Measurements from ENCODE around the gene GATAD1. TPM values are rescaled to one million over a fixed set of nuclear protein-coding genes. Genes with fewer than 3 reads are reported as not detected.
"Not testable (repeated sequence)": the region's sequence is repeated elsewhere in the genome, so short reads cannot be mapped to it uniquely, and the experiment has no call there.

GATAD1 gene
- total RNA-seq, 1 experiment from 2014 or later: 19.4 TPM

- BruUV-seq (replicated peaks); POLR2A ChIA-PET (ENCODE audit: low non-redundant PET); DNase-seq (ENCODE audit: low spot score); H3K27me3 ChIP-seq (replicated peaks; ENCODE audit: insufficient read depth, low read depth, low read length, poor library complexity); CTCF ChIA-PET; H3K9me3 ChIP-seq (ENCODE audit: low read depth, low read length, poor library complexity, severe bottlenecking); H3K4me1 ChIP-seq (ENCODE audit: insufficient read depth, low read length, poor library complexity, severe bottlenecking); intact Hi-C loops (cut with micrococcal nuclease; ENCODE audit: unreplicated experiment); H3K27ac ChIP-seq (ENCODE audit: low read depth, low read length, poor library complexity, severe bottlenecking); H3K4me3 ChIP-seq (ENCODE audit: low read depth, low read length, poor library complexity, severe bottlenecking): not testable (repeated sequence)
- H3K36me3 ChIP-seq (ENCODE audit: insufficient read depth, low read length, poor library complexity, severe bottlenecking): peaks cover 17% of the 10 kb centered on the region
Observed at GRCh38 chr7:92484226-92484625, 36.9 kb downstream of the GATAD1 start.

GRCh38 chr7:92485267-92485892 is 38.1 kb downstream of the GATAD1 start:
- H3K27me3 ChIP-seq (replicated peaks; ENCODE audit: insufficient read depth, low read depth, low read length, poor library complexity): no peaks in the 10 kb centered on the region
- no peak overlapping the region for H3K27ac ChIP-seq (ENCODE audit: low read depth, low read length, poor library complexity, severe bottlenecking)
- peaks cover 21% of the 10 kb centered on the region for H3K36me3 ChIP-seq (ENCODE audit: insufficient read depth, low read length, poor library complexity, severe bottlenecking)
- no peak overlapping the region for H3K4me3 ChIP-seq (ENCODE audit: low read depth, low read length, poor library complexity, severe bottlenecking)
- no peaks in the 10 kb centered on the region for H3K4me1 ChIP-seq (ENCODE audit: insufficient read depth, low read length, poor library complexity, severe bottlenecking)
- H3K9me3 ChIP-seq (ENCODE audit: low read depth, low read length, poor library complexity, severe bottlenecking): no peaks in the 10 kb centered on the region
- intact Hi-C loops (cut with micrococcal nuclease; ENCODE audit: unreplicated experiment): no loop called here
- CTCF ChIA-PET: no interaction called here
- POLR2A ChIA-PET (ENCODE audit: low non-redundant PET): no interaction called here
- no TSS peak for BruUV-seq (replicated peaks)
- no peak for TF ChIP-seq EZH2 (IDR thresholded peaks at IDR 0.05; ENCODE audit: borderline replicate concordance, low read depth, low read length, poor library complexity, severe bottlenecking)
- no peak for TF ChIP-seq CTCF (conservative IDR thresholded peaks at IDR 0.05; ENCODE audit: low read depth, low read length)
- DNase-seq (ENCODE audit: low spot score): no peak

- peaks cover 21% of the 10 kb centered on the region for H3K36me3 ChIP-seq (ENCODE audit: insufficient read depth, low read length, poor library complexity, severe bottlenecking)
- H3K27me3 ChIP-seq (replicated peaks; ENCODE audit: insufficient read depth, low read depth, low read length, poor library complexity): no peaks in the 10 kb centered on the region
- no peak overlapping the region for H3K4me3 ChIP-seq (ENCODE audit: low read depth, low read length, poor library complexity, severe bottlenecking)
- ChIA-PET CTCF (no interaction called here), POLR2A (ENCODE audit: low non-redundant PET) (no interaction called here)
- no peak for TF ChIP-seq CTCF (conservative IDR thresholded peaks at IDR 0.05; ENCODE audit: low read depth, low read length)
- no peak for TF ChIP-seq EZH2 (IDR thresholded peaks at IDR 0.05; ENCODE audit: borderline replicate concordance, low read depth, low read length, poor library complexity, severe bottlenecking)
- no TSS peak for BruUV-seq (replicated peaks)
- H3K4me1 ChIP-seq (ENCODE audit: insufficient read depth, low read length, poor library complexity, severe bottlenecking): no peaks in the 10 kb centered on the region
- no peak overlapping the region for H3K27ac ChIP-seq (ENCODE audit: low read depth, low read length, poor library complexity, severe bottlenecking)
- no peak for DNase-seq (ENCODE audit: low spot score)
- intact Hi-C loops (cut with micrococcal nuclease; ENCODE audit: unreplicated experiment): no loop called here
- no peaks in the 10 kb centered on the region for H3K9me3 ChIP-seq (ENCODE audit: low read depth, low read length, poor library complexity, severe bottlenecking)
Observed at GRCh38 chr7:92485974-92486373, 38.7 kb downstream of the GATAD1 start.

- H3K27ac ChIP-seq (ENCODE audit: low read depth, low read length, poor library complexity, severe bottlenecking): no peak overlapping the region
- no peaks in the 10 kb centered on the region for H3K4me1 ChIP-seq (ENCODE audit: insufficient read depth, low read length, poor library complexity, severe bottlenecking)
- DNase-seq (ENCODE audit: low spot score): no peak
- H3K36me3 ChIP-seq (ENCODE audit: insufficient read depth, low read length, poor library complexity, severe bottlenecking): peaks cover 30% of the 10 kb centered on the region
- no TSS peak for BruUV-seq (replicated peaks)
- TF ChIP-seq EZH2 (IDR thresholded peaks at IDR 0.05; ENCODE audit: borderline replicate concordance, low read depth, low read length, poor library complexity, severe bottlenecking) (no peak), CTCF (conservative IDR thresholded peaks at IDR 0.05; ENCODE audit: low read depth, low read length) (no peak)
- no peaks in the 10 kb centered on the region for H3K27me3 ChIP-seq (replicated peaks; ENCODE audit: insufficient read depth, low read depth, low read length, poor library complexity)
- ChIA-PET POLR2A (ENCODE audit: low non-redundant PET) (no interaction called here), CTCF (no interaction called here)
- intact Hi-C loops (cut with micrococcal nuclease; ENCODE audit: unreplicated experiment): no loop called here
- no peaks in the 10 kb centered on the region for H3K9me3 ChIP-seq (ENCODE audit: low read depth, low read length, poor library complexity, severe bottlenecking)
- H3K4me3 ChIP-seq (ENCODE audit: low read depth, low read length, poor library complexity, severe bottlenecking): no peak overlapping the region
Observed at GRCh38 chr7:92487804-92488203, 40.5 kb downstream of the GATAD1 start.

Data from A673 (cell line).